ENCODE results near the gene TPCN2. TPM values are rescaled to one million over a fixed set of nuclear protein-coding genes. Genes with fewer than 3 reads are reported as not detected.

Gene TPCN2
- total RNA-seq, 4 donors from 2014 or later = 5.6 to 54.6 (median 17.7) TPM

DNA sequence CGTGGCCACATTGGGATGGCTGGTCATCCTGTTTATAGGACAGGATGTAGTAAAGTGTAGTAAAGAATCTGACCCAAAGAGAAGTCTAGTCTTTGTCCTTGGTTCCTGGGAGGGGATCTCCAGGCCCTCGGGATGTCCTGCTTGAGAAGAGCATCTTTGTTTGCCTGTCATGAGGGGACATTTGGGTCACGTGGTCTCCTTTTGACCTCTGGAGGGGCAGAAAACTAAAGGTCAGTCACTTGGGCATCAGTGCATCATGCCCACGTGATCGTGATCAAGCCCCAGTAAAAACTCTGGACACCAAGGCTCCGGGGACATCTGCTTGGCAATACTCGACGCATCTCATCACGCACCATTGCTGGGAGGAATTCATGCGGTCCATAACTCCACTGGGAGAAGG is 116.1 kb downstream of the TPCN2 start:
- H3K4me1 ChIP-seq = no peaks in the 10 kb centered on the region
- no peaks in the 10 kb centered on the region for H3K36me3 ChIP-seq
- H3K9me3 ChIP-seq = no peaks in the 10 kb centered on the region
- DNase-seq = no peak
- intact Hi-C loops (cut with DNase I; ENCODE audit: low total_unique reads) = no loop called here
- H3K27me3 ChIP-seq = no peaks in the 10 kb centered on the region
- no peak overlapping the region for H3K4me3 ChIP-seq
- H3K27ac ChIP-seq = no peak overlapping the region
- TF ChIP-seq POLR2A (IDR thresholded peaks at IDR 0.05) = no peak
- TF ChIP-seq, protein P1, sequence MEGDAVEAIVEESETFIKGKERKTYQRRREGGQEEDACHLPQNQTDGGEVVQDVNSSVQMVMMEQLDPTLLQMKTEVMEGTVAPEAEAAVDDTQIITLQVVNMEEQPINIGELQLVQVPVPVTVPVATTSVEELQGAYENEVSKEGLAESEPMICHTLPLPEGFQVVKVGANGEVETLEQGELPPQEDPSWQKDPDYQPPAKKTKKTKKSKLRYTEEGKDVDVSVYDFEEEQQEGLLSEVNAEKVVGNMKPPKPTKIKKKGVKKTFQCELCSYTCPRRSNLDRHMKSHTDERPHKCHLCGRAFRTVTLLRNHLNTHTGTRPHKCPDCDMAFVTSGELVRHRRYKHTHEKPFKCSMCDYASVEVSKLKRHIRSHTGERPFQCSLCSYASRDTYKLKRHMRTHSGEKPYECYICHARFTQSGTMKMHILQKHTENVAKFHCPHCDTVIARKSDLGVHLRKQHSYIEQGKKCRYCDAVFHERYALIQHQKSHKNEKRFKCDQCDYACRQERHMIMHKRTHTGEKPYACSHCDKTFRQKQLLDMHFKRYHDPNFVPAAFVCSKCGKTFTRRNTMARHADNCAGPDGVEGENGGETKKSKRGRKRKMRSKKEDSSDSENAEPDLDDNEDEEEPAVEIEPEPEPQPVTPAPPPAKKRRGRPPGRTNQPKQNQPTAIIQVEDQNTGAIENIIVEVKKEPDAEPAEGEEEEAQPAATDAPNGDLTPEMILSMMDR (IDR thresholded peaks at IDR 0.05) = no peak

DNA sequence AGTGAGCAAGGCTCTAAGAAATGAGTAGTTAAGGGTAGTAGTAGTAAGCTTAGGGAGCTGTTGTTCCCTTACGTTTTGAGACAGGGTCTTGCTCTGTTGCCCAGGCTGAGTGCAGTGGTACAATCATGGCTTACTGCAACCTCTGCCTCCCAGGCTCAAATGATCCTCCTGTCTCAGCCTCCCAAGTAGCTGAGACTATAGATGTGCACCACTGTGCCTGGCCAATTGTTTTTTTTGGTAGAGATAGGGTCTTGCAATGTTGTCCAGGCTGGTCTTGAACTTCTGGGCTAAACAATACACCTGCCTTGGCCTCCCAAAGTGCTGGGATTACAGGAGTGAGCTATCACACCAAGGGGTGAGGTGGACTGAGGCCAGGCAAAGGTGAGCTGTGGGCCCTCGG is 117.0 kb downstream of the TPCN2 start:
- no peaks in the 10 kb centered on the region for H3K27me3 ChIP-seq
- intact Hi-C loops (cut with DNase I; ENCODE audit: low total_unique reads) = no loop called here

DNA sequence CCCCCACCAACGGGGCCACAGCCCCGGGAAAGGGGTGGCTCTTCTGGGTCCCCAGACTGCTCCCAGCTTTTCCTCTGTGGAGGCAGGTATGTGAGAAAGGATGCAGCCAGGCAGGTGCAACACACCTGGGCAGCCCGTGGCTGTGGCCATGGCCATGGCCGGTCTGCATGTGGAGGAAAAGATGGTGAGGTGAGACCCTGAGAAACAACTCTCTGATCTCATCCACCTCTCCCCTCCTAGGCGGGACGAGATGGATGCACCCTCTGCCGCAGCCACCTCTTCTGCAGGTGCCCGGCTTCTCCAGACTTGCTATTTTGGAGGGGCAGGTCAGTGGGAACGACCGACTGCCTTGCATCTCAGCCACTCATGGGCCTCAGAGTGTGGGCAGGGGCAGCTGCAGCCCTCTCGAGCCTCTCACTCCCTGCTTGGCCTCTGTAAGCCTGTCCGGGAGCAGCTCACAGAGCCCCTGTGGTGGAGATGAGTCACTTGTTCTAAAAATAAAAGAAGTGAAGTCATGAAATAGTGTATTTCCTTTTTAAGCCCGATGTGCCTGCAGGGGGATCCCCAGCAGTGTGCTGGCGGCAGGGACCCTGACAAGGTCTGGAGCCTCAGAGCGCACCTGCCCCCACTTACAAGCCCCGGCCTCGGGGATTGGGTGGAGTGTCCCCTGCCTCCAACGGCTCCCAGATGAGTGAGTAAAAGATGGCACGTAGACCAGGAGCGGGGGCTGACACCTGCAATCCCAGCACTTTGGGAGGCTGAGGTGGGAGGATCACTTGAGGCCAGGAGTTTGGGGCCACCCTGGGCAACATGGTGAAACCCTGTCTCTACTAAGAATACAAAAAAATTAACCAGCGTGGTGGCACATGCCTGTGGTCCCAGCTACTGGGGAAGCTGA is 117.7 kb downstream of the TPCN2 start:
- DNase-seq = peak; percentile 46 to 64
- intact Hi-C loops (cut with DNase I; ENCODE audit: low total_unique reads) = no loop called here
- no peaks in the 10 kb centered on the region for H3K9me3 ChIP-seq
- no peaks in the 10 kb centered on the region for H3K27me3 ChIP-seq
- peak; percentile 23 to 38 for TF ChIP-seq POLR2A (IDR thresholded peaks at IDR 0.05)
- TF ChIP-seq, protein P1 (IDR thresholded peaks at IDR 0.05) = no peak
- no peaks in the 10 kb centered on the region for H3K4me1 ChIP-seq
- H3K4me3 ChIP-seq = no peak overlapping the region
- peak overlapping the region; percentile 46 to 65 for H3K27ac ChIP-seq
- no peaks in the 10 kb centered on the region for H3K36me3 ChIP-seq

More for the DNA sequence above, 117.0 kb downstream of the TPCN2 start:
- peak overlapping the region; percentile 46 to 65 for H3K27ac ChIP-seq
- DNase-seq = no peak
- TF ChIP-seq, protein P1 (IDR thresholded peaks at IDR 0.05) = no peak
- TF ChIP-seq POLR2A (IDR thresholded peaks at IDR 0.05) = no peak
- H3K4me3 ChIP-seq = no peak overlapping the region
- H3K9me3 ChIP-seq = no peaks in the 10 kb centered on the region
- H3K36me3 ChIP-seq = no peaks in the 10 kb centered on the region
- H3K4me1 ChIP-seq = no peaks in the 10 kb centered on the region

DNA sequence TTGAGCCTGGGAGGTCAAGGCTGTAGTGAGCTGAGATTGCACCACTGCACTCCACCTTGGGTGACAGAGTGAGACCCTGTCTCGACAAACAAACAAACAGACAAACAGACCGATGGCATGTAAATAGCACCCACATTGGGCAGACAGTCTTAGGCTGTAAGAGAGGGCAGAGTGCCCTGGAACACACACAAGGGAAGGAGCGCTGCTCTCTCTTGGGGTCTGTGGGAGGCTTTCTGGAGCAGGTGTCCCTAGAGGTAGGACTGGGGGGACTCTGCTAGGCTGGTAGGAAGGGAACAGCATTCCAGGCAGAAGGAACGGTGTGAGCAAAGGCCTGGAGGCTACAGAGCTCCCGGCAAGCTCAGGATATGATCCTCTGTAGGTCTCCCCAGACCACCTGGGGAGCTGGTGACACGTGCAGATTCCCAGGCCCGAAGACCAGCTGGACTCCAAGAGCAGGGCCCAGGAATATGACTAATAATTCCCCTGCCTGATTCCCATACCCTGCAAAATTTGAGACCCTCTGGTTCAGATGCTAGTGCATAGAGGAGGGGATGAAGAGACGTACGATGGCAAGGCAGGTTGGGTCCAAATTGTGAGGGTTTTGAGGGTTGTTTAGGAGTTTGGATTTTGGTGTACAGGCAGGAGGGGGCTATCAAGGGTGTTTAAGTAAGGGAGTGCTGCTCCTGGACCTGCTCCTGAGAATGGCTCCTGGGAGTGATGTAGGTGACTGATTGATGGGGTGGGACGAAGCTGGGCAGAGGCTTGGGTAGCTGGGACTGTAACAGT is 118.6 kb downstream of the TPCN2 start:
- no peaks in the 10 kb centered on the region for H3K4me1 ChIP-seq
- H3K4me3 ChIP-seq = no peak overlapping the region
- DNase-seq = no peak
- H3K9me3 ChIP-seq = no peaks in the 10 kb centered on the region
- intact Hi-C loops (cut with DNase I; ENCODE audit: low total_unique reads) = no loop called here
- no peak for TF ChIP-seq POLR2A (IDR thresholded peaks at IDR 0.05)
- TF ChIP-seq, protein P1 (IDR thresholded peaks at IDR 0.05) = no peak
- no peaks in the 10 kb centered on the region for H3K27me3 ChIP-seq
- H3K27ac ChIP-seq = peak overlapping the region; percentile 46 to 48
- H3K36me3 ChIP-seq = no peaks in the 10 kb centered on the region
